BE2C (cell line): Measurements from ENCODE around the gene JSRP1.
"Not testable (repeated sequence)": the region's sequence is repeated elsewhere in the genome, so short reads cannot be mapped to it uniquely, and the experiment has no call there.

Source experiments
- DNase-seq: peaks from one replicate; pipeline ENCODE4 v3.0.0-alpha.2; 2020
- H3K27me3 ChIP-seq: fragments of 250-450 bp; sonication (Bioruptor Pico); 2 replicates; pipeline ENCODE4 v1.5.1; 2020; ENCODE audit warnings: mild to moderate bottlenecking
- H3K36me3 ChIP-seq: fragments of 250-450 bp; sonication (Bioruptor Pico); 2 replicates; pipeline ENCODE4 v1.5.1; 2020; ENCODE audit warnings: mild to moderate bottlenecking
- H3K4me1 ChIP-seq: fragments of 250-450 bp; sonication (Bioruptor Pico); 2 replicates; pipeline ENCODE4 v1.5.1; 2020
- H3K4me3 ChIP-seq: 2 replicates; pipeline ENCODE4 v1.5.1; 2011; ENCODE audit warnings: low read depth, low read length
- H3K9me3 ChIP-seq: fragments of 250-450 bp; sonication (Bioruptor Pico); 2 replicates; pipeline ENCODE4 v1.5.1; 2020
- TF ChIP-seq, protein P1 (sequence below): IDR thresholded peaks from 2 replicates; pipeline ENCODE4 v1.5.1; 2012; ENCODE audit warnings: mild to moderate bottlenecking, low read depth, low read length

The JSRP1 gene

DNA sequence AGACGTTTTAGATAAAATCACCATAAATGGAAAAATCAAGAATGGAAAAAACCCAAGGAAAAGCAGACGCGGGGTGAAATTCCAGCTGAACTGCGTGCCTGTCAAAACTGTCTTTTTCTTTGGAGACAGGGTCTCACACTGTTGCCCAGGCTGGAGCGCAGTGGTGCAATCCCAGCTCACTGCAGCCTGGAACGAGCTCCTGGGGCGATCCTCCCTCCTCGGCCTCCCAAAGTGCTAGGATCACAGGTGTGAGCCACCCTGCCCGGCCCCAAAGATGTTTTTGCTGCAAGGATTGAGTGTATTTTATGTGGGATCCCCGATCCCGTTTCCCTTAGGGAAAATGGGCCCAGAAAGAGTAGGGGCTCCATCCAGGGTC lies 26.6 kb upstream of the JSRP1 start:
- no peak overlapping the region for H3K4me3 ChIP-seq

DNA sequence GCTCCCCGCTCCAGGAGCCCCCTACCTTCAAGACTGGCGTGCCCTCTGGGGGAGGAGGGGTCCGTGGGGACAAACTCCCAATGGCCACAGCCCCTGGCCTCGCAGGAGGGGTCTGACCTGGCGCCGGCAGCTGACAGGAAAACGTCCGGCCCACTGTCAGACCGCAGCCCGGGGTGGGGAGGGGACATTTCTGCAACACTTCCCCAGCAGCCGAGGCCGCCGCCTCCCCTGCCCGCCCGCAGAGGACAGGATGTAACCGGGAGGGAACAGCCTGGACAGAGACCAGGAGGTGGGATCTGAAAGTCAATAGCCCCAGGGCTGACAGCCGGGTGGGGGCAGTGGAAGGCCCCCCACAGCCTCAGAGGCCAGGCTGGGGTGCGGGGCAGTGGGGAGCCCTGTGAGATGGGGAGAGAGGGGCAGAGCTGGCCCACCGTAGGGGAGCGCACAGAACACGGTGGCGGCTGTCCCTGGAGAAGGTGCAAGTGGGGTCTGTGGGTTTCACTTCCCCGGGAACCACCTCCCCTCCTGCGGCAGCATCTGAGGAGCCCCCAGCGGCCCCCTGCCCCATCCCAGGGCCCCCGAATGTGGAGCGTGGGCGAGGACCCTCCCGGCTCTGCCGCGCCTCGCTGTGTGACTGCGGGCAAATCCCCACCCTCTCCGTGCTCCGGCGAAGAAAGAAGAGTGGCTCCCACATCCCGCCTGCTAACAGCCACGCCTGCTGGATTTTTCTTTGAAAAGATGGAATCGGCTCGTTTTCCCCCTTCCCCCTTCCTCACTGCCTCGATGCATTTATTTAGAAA lies 26.0 kb upstream of the JSRP1 start, which contains the start of gene PEAK3:
PEAK3 (minus strand) TSS at position 114 of the 800 bp plus-strand sequence. CDS start 1,244 bp downstream, outside the sequence.
- Histone ChIP-seq H3K4me1 (no peaks in the 10 kb centered on the region), H3K4me3 (no peak within 1 kb of the TSS), H3K27me3 (peaks cover 3% of the 10 kb centered on the region; the same call in 1 of the 2 replicates), H3K9me3 (no peaks in the 10 kb centered on the region), H3K36me3 (no peaks in the 10 kb centered on the region)
- TF ChIP-seq, protein P1, sequence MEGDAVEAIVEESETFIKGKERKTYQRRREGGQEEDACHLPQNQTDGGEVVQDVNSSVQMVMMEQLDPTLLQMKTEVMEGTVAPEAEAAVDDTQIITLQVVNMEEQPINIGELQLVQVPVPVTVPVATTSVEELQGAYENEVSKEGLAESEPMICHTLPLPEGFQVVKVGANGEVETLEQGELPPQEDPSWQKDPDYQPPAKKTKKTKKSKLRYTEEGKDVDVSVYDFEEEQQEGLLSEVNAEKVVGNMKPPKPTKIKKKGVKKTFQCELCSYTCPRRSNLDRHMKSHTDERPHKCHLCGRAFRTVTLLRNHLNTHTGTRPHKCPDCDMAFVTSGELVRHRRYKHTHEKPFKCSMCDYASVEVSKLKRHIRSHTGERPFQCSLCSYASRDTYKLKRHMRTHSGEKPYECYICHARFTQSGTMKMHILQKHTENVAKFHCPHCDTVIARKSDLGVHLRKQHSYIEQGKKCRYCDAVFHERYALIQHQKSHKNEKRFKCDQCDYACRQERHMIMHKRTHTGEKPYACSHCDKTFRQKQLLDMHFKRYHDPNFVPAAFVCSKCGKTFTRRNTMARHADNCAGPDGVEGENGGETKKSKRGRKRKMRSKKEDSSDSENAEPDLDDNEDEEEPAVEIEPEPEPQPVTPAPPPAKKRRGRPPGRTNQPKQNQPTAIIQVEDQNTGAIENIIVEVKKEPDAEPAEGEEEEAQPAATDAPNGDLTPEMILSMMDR, result no peak
- DNase-seq, result no peak

More for the DNA sequence above, 26.6 kb upstream of the JSRP1 start:
- H3K27me3 ChIP-seq, result peaks cover 8% of the 10 kb centered on the region
- no peaks in the 10 kb centered on the region for H3K4me1 ChIP-seq
- TF ChIP-seq, protein P1, result no peak
- H3K9me3 ChIP-seq, result no peaks in the 10 kb centered on the region
- no peak for DNase-seq
- no peaks in the 10 kb centered on the region for H3K36me3 ChIP-seq

DNA sequence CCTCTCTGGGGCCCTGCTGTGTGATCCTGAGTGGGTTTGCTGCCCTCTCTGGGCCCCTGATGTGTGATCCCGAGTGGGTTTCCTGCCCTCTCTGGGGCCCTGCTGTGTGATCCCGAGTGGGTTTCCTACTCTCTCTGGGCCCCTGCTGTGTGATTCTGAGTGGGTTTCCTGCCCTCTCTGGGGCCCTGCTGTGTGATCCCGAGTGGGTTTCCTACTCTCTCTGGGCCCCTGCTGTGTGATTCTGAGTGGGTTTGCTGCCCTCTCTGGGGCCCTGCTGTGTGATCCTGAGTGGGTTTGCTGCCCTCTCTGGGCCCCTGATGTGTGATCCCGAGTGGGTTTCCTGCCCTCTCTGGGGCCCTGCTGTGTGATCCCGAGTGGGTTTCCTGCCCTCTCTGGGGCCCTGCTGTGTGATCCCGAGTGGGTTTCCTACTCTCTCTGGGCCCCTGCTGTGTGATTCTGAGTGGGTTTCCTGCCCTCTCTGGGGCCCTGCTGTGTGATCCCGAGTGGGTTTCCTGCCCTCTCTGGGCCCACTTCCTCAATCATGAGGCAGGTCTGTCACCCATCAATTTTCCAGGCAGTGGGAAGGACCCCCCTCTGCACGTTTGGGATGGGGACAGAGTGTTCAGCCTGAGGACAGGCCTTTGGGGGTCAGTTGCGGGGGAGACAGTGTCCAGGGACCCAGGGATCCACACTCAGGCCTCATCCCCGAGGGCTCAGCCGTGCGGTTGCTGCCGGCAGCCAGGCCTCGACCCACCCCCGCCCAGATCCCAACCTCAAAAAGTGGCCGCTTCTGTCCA lies 25.2 kb upstream of the JSRP1 start:
- not testable (repeated sequence) for H3K4me3 ChIP-seq, DNase-seq, H3K27me3 ChIP-seq, H3K4me1 ChIP-seq, H3K9me3 ChIP-seq, H3K36me3 ChIP-seq

DNA sequence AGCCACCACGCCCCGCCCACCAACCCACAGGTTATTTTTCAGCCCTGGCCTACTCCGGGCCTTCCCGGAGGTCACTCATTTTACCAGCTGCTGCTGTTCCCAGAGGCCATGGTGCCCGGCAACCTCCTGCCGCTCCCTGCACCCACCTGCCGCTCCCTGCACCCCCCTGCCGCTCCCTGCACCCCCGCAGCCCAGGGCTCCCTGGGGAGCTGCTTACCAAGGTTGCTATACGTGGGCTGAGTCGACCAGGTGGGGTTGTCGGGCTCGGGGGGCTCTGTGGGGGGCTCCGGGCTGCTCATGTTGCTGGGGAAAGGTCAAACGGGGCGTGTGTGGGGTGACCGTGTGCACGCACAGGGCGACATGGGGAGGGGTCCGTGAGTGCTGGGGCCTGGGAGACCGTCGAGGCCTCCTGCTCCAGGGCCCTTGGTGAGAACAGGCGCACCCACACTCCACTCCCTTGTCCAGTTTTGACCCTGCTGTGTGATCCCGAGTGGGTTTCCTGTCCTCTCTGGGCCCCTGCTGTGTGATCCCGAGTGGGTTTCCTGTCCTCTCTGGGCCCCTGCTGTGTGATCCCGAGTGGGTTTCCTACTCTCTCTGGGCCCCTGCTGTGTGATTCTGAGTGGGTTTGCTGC lies 24.5 kb upstream of the JSRP1 start:
- DNase-seq, result no peak
- Histone ChIP-seq H3K36me3 (no peaks in the 10 kb centered on the region), H3K9me3 (no peaks in the 10 kb centered on the region)

DNA sequence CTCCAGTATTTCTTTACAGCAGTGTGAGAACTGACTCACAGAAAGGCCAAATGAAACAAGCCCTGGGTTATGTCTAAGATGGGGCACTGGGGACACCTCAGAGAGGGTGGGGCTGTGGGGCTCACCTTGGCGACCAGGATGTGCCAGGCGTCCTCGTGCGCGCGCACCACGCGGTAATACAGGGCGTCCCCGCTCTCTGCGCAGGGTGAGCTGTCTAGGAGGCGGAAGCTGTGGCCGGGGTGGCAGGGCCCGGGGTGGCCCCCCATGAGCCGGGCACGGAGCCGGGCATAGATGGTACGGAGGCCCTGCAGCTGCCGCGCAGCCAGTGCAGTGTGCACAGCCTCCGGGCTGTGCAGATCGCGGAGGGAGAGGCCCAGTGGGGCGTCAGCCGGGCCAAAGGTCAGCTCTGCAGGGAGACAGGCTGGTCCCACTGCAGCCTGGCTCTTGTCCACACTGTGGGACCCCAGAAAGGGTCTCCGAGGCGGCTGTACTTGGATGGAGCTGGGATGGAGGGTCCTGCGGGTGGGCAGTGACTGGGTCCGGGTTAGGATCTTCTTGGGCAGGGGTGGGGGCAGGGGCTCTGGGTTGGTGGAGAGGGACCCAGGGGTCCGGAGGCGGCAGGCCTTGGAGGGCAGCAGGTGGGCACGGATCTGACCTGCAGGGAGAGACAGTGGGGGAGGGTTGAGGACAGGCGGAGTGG lies 22.4 kb upstream of the JSRP1 start:
- TF ChIP-seq, protein P1, result no peak
- no peak for DNase-seq
- no peaks in the 10 kb centered on the region for H3K9me3 ChIP-seq
- no peaks in the 10 kb centered on the region for H3K27me3 ChIP-seq
- no peaks in the 10 kb centered on the region for H3K4me1 ChIP-seq
- no peak overlapping the region for H3K4me3 ChIP-seq
- peaks cover 8% of the 10 kb centered on the region for H3K36me3 ChIP-seq

More for the DNA sequence above, 24.5 kb upstream of the JSRP1 start:
- TF ChIP-seq, protein P1, result no peak
- no peak overlapping the region for H3K4me3 ChIP-seq
- peaks cover 3% of the 10 kb centered on the region; the same call in 1 of the 2 replicates for H3K27me3 ChIP-seq
- H3K4me1 ChIP-seq, result no peaks in the 10 kb centered on the region

DNA sequence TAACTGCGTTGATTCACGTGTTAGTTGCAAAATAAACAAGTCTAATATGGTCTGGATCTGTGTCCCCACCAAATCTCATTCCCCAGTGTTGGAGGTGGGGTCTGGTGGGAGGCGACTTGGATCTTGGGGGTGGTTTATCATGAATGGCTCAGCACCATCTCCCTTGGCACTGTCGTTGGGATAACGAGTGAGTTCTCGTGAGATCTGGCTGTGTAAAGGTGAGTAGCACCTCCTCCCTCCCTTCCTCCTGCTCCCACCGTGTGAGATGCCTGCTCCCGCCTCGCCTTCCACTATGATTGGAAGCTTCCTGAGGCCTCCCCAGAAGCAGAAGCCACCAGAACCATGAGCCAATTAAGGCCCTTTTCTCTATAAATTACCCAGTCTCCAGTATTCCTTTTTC lies 20.9 kb upstream of the JSRP1 start:
- no peak for DNase-seq
- peaks cover 4% of the 10 kb centered on the region; the same call in 1 of the 2 replicates for H3K4me1 ChIP-seq
- H3K36me3 ChIP-seq, result peaks cover 18% of the 10 kb centered on the region
- no peaks in the 10 kb centered on the region for H3K27me3 ChIP-seq
- H3K4me3 ChIP-seq, result no peak overlapping the region
- TF ChIP-seq, protein P1, result no peak
- no peaks in the 10 kb centered on the region for H3K9me3 ChIP-seq
